NCI-H146 treated with DMSO at 0.1 percent for 48 hours (cell line): Measurements from ENCODE around the gene BSDC1.
A peak's percentile ranks its signal among the peaks of the same experiment; 100 is the strongest.
"Not testable (repeated sequence)": the region's sequence is repeated elsewhere in the genome, so short reads cannot be mapped to it uniquely, and the experiment has no call there.

Experiments used
- DNase-seq: peaks from one replicate; lab custom pipeline; 2025; ENCODE audit not compliant: unreplicated experiment; lab: John Stamatoyannopoulos, UW

The BSDC1 gene

DNA sequence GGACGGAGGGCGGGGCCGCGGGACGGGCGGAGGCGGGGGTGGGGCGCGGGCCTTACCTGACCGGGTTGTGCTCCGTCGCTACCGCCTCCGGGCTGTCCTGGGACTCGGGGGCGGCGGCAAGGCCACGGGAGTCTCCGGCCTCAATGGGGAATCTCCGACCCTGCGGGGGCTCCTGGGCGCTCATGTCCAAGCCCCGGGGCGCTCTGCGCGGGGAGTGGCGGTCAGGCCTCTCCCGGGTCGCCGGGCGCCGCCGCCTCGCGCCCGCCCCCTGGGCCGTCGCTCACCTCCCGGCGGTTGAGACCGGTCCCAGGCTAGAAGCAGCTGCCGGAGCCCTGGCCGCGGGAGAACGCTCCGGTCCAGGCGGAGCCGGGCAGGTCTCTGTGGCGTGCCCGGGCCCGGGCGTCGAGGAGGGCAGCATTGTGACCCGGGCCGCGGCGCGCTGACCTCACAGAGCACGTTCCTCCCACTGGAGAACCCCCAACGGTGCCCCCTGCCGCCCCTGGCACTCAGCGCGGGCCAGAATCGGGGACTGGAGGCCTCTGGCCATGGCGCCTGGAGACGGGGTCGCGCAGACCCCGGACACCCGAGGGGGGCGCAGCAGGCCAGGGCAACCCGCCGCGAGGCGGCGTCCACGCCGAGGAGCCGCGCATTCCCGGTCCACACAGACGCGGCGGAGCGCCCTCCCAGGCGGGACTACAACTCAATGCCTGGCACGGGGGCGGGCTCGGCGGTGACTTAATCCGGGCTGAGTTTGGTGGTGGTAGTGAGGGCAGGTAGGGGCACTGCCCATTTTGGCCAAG lies 32.4 kb downstream of the BSDC1 start:
- no peak for DNase-seq

DNA sequence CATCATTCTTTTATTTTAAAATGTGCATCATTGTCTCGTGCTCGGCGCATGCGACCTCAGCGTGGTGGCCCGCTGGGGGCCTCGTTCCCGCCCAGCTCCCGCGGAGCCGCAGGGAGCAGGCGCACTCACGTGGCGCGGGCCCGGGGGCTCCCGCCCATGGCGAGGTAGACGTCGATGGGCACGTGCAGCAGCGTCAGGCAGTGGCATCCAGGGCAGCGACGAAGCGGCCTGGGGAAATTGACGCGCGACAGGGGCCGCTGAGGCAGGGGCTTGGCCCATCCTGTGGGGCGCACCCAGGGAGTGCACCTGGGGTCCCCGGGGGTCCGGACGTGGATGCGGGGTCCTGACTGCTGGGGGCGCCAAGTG lies 33.0 kb downstream of the BSDC1 start:
- DNase-seq: no peak

DNA sequence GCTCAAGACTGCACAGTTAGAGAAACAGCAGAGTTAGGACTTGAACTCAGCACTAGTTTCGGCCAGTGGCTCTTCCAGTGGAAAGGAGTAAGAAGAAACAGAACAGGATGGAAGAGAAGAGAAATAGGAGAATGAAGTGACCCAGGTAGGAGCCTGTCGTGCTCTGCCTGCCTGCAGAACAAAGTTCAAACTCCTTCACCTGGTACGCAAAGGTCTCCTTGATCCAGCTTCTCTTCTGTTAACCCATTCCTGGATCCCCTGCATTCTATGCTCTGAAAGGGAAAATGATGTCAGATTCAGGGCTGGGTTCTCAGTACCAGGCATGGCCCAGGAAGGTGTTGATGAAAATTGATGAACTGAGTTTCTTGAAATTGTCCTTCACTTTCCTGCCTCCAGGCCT lies 35.8 kb downstream of the BSDC1 start:
- DNase-seq: no peak

DNA sequence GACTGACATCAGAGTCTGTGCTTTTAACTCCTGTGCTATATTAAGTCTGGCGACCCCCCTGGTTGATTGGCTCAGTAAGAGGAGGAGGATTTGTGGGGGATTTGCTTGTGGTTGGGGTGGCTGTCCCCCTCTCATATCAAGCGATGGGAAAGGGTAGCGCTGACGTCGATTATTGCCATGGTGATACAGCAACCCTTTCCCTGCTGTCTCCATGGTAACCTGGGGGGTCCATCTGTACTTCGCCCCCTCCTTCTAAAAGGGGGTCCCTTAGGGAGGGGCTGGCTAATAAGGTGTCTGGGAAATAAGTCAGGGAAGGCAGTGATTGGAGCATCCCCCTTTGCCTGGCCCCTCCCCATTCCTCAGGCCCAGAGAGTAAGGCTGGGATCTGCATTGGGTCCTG lies 36.6 kb downstream of the BSDC1 start:
- DNase-seq: no peak

DNA sequence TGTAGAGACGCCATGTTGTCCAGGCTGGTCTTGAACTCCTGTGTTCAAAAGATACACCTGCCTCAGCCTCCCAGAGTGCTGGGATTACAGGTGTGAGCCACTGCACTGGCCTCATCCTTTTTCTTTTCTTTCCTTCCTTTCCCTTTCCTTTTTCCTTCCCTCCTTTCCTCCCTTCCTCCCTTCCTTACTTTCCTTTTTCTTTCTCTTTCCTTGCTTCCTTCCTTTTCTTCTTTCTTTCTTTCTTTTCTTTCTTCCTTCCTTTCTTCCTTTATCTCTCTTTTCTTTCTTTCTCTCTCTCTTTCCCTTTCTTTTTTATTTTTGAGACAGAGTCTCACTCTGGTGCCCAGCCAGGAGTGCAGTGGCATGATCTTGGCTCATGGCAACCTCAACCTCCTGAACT lies 37.8 kb downstream of the BSDC1 start:
- DNase-seq: no peak

DNA sequence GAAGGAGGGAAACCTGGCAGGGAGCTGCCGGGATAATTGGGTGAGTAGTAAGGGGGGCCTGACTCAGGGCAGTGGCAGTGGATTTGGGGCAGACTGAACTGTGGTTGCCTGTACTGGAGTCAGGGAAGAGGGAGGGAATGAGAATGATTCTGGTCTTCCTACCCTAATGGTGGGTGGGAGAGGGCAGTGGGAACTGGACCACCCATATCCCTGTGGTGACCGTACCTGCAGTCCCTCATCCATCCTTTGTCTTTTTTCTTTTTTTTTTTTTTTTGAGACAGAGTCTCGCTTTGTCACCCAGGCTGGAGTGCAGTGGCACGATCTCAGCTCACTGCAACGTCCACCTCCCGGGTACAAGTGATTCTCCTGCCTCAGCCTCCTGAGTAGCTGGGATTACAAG lies 38.5 kb downstream of the BSDC1 start:
- DNase-seq: not testable (repeated sequence)

DNA sequence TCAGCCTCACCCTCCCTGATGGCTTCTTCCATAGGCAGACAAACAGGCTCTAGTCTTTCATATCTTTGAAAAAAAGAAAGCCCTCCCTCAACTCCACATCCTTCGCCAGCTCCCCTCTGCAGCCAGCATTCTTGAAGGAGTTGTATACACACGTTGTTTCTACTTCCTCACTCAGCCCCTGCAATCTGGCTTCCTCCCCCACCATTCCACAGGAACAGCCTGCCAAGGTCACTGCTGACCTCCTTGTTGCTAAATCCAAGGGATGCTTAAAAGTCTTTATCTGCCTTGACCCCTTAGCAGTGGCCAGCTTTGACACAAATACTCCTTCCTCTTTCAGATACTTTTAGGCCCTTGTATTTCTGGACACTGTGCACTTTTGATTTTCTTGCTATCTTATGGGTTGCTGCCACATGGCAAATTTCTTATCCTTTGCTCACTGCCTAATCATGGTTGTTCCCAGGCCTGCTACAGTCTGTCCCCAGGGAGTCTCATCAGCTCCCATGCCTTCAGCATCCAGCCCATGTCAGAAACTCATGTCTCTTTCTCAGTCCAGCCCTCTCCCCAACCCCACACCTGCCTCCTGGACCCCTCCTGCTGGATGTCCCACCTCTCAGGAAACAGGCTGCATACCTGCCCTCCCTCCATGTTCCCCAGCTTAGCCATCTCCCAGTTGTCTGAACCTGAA lies 40.2 kb downstream of the BSDC1 start:
- DNase-seq: no peak

DNA sequence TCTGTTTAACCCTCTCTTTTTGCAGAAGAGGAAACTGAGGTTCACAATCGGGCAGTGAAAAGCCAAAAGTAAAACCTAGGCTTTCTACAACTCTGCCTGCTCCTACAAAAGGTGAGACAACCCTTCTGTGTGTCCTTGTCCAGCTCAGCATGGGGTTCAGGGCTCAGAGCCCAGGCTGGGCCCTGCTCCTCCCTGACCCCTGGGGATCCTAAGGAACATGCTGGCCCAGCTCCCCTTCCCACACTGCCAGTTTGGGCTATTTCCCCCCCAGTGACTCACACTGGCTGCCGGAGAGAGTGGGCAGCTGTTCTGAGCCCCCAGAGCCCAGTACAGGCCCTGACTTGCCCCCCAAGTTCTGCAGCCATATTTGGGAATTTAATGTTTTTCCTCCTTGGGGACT lies 40.8 kb downstream of the BSDC1 start:
- DNase-seq: no peak

DNA sequence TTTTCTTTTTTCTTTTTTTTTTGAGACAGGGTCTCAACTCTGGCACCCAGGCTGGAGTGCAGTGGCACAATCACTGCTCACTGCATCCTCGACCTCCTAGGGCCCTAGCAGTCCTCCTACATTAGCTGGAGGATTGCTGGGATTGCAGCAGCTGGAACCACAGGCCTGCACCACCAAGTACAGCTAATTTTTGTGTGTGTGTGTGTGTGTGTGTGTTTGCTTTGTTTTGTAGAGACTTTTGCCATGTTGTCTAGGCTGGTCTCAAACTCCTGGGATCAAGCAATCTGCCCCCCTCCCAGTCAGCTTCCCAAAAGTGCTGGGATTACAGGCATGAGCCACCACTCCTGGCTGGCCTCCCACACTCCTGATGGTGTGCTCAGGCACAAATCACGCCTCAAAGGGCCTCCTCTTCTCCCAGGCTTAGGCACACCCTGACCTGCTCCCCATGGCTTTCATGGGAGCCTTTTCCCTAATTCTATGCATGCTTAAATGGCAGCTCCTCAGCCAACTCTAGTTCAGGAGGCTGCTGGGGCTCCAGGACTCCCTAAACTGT lies 41.3 kb downstream of the BSDC1 start:
- no peak for DNase-seq

DNA sequence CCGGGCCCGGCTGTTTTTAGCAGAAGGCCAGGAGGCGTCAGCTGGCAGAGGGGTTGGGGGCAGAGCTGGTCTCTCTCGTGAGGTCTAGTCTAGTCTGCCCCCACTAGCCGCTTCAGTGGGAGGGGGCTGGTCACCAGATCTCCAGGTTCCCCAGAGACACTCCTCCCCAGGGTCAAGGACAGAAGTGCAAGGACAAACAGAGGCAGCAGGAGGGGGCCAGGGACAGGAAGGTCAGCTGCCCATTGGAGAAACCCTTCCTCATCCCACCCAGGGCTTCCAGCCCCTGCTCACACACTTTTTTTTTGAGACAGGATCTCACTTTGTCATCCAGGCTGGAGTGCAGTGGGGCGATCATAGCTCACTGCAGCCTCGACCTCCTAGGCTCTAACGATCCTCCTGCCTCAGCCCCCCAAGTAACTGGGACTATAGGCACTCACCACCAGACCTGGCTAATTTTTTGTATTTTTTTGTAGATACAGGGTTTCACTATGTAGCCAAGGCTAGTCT lies 41.9 kb downstream of the BSDC1 start:
- DNase-seq: no peak

DNA sequence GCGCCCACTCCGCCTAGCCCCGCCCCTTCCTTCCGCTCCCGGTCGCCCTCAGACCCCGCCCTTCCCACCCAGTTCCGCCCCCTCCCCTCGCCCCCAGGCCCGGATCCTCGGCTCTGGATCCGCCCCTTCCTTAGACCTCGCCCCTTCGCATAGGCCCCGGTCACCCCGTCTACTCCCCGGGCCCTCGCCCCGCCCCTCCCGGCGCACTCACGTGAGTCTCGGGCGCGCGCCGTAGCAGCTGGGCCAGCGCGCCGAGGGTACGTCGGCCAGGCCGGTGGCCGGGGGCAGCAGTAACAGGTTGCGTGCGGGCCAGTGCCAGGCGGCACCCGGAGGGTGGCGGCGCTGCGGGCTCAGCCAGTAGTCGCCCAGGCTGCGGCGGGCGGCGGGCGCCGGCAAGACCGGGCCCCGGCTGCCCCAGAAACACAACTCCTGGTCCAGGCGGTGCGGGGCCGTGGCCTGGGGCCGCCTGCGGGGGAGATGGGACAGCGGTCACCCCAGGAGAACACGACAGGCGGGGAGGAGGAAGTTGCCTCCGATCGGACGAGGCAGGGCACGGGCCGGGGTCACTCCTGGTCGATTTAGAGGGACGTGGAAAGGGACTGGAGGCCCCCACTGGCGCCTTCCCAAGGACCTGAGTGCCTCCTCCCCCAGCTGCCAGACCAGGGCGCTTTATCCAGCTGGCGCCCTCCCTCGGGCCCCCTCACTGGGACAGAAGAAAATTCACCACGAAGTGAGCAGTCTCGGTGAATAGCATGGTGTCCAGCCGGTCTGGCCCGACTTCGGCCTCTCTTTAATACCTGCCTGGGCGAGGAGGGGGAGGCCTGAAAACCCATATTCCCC lies 42.6 kb downstream of the BSDC1 start:
- peak; percentile 74 for DNase-seq

DNA sequence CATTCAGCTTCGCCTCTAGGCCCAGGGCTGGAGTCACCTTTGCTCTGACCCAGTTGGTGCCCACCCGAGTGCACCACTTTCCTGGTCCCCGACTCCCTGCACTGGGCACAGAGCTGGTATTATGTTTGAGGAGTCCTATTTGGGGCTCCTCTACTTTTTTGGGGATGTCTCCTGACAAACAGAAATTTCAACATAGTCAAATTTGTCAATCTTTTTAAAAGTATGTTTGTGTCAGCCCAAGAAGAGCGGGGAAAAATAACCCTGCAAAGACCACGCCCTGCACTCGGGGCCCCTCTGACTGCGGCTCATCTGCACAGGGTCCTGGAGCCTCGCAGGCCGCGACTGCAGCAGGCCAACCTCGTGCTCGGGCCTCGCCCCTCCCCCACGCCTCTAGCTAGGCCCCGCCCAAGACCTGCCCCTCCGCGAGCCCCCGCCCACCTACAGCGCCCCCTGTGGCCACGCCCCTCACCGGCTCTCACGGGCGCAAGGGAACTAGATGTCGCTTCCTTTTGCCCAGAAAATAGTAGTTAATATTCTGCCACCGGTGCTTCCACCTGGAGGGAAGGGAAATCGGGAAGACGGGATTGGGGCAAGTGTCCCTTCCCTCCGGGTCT lies 43.3 kb downstream of the BSDC1 start:
- no peak for DNase-seq

DNA sequence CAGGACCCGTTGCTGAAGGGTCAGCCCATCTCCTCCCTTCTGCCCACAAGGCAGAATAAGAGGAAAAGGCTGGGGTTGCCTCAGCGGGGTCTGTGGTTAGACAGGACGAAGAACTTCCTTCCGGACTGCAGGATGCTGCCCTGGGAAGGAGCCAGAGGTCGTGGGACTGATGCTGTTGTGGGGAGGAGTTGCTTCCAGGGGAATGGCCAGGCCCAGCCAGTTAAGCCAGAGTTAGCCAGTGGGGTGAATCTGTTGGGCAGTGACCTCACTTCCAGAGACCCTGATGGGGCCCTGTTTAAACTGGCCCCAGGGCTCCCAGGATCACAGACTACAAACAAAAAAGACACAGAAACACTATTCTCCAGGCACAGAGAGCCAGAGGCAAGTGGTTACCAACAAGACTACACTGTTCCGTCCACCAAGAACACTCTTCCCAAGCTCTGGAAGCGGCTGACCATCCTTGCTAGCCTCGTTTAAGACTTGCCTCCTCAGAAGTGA lies 45.0 kb downstream of the BSDC1 start:
- DNase-seq: no peak

DNA sequence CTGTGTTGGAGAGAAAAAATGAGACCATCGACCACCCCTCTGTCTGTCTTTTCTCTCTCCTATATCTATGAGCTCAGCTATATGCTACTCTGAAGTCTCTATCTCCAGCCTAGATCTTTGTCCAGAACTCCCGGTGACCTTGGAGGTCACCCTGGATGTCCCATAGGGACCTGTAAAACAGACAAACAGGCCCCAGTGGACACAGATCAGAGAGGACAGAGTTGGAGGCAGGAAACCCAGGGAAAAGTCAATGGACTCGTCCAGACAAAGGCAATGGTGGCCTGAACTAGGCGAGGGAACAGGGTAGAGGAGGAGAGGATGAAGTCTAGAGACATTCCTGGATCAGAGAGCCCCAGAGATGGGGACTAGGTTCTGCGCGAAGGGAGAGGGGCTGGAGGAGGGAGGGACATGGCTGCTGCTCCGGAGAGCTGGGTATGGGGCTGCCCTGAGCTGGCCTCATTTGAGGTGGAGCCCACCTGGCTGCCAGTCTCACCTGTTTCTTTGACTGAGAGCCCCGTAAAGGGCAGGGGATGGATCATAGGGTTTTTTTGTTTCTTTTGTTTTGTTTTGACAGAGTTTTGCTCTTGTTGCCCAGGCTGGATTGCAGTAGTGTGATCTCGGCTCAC lies 47.6 kb downstream of the BSDC1 start:
- DNase-seq: no peak

DNA sequence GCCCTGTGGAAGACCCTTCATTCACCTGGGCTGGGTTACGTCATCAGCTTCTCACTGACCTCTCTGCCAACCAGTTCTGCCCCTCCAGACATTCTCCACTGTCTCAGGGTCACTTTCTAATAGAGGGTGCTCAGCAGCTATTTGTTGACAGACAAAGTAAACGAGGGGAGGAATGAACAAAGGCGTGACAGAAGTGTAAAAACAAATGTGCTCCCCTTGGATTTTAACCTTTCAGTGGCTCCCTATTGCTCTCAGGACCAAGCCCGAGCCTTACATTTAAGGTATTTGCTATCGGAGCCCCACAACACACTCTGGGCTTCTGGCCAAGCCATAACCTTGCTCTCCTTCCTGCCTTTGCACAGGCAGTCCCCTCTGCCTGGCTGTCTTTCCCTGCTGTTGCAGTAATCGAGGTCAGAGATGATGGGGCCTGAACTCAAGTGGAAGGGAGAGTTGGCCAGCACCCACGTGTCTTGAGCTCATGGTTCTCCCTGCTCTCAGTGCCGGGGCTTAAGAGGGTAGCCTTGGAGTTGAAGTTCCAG lies 48.9 kb downstream of the BSDC1 start:
- DNase-seq: no peak

DNA sequence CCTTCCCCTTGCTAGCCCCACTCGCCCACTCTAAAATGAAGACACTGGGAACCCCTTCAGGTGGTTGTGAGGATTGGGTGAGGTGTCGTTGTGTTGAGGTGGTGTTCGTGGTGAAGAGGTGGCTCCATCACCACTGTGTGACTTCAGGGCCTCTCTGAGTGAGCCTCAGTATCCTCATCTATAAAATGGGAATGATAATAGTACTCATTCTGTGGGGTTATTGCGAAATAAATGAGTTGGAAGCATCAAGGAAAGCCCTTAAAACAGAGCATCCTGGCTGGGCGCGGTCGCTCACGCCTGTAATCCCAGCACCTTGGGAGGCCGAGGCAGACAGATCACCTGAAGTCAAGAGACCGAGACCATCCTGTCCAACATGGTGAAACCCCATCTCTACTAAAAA lies 51.5 kb downstream of the BSDC1 start:
- no peak for DNase-seq

DNA sequence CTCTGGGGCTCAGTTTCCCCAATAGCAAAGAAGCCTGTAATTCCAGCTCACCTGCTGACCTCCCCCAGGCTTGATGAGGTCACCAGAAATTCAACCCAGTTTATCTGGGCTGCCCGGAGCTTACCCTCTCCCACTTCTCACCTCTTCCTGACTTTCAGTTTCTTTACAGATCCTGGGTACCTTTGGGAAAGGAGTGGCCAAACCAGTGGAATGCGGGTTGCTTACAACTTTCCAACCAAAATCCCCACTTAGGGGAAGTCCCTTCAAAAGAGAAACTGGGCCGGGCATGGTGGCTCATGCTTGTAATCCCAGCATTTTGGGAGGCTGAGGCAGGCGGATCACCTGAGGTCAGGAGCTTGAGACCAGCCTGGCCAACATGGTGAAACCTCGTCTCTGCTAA lies 52.3 kb downstream of the BSDC1 start:
- no peak for DNase-seq

DNA sequence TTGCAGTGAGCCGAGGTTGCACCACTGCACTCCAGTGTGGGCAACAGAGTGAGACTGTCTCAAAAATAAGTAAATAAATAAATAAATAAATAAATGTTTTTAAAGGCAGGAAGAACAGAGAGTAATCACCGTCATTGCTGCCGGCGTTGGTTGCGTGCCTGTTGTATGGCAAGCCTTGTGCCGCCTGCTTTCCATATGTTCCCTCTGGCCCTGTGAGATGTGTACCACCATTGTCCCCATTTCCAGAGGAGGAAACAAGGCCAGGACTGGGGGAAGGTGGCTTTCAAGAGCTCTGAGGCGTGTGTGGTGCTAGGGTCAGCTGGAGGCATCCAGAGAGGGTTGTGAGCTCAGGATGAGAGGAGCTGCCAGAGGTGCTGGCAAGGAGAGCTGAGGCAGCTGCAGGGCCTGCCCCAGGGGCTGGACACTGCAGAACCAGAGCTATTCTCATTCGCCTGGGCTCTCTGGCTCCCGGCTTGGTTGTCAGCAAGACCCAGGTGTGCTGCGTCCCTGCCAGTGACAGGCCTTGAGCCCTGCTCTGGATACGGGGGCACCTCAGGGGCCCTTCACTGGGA lies 53.0 kb downstream of the BSDC1 start:
- DNase-seq: no peak

DNA sequence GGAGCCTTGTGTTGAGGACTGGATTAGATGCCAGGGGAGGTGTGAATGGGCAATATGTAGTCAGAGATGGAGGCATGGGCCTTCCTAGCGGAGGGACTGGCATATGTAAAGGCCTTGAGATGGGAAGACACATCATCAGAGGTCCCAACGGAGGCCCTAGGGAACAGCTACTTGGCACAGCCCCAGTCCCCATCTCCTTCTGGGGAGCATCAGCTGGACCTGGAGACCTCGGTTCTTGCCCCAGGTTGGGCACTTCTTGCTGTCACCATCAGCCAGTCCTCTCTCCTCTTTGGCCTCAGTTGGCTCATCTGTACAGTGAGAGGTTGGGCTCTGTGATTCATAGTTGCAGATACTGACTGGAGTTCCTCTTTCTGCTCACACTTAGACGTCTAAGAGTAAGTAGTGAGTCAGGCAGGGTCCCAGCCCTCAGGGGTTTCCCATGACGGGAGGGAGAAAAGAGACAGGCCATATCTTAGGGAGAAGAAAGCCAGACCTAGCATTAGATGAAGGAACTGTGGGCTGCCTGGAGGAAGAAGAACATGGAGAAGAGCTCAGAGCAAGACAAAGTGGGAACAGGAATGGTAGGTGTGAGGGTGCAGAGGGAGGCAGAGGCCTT lies 54.8 kb downstream of the BSDC1 start:
- DNase-seq: no peak
